B cell (primary cell): ENCODE results near the gene SOX6.

ENCODE experiments used
- EZH2 ChIP-seq: IDR thresholded peaks from 2 replicates; pipeline ENCODE4 v1.6.1; 2012; ENCODE audit warnings: borderline replicate concordance, low read depth, mild to moderate bottlenecking, moderate library complexity, low read length; ENCODE audit not compliant: insufficient read depth, poor library complexity, severe bottlenecking
- TF ChIP-seq, protein P1 (sequence below): fragments of 200-600 bp; IDR thresholded peaks from one replicate; pipeline ENCODE4 v1.8.0; 2022; ENCODE audit warnings: antibody characterized with exemption, mild to moderate bottlenecking

DNA sequence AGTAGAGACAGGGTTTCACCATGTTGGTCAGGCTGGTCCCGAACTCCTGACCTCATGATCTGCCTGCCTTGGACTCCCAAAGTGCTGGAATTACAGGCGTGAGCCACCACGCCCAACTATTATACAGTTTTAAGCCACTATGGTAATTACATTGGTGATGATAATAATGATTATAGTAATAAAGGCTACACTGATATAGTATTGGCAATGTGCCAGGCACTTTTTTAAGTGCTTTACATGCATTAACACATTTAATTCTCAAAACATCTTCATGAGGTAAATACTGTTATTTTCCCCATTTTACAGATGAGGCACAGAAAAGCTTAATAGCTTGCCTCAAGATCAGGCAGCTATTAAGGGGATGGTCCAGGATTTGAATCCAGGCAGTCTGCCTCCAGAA, 222.5 kb downstream of the SOX6 start:
- TF ChIP-seq, protein P1, sequence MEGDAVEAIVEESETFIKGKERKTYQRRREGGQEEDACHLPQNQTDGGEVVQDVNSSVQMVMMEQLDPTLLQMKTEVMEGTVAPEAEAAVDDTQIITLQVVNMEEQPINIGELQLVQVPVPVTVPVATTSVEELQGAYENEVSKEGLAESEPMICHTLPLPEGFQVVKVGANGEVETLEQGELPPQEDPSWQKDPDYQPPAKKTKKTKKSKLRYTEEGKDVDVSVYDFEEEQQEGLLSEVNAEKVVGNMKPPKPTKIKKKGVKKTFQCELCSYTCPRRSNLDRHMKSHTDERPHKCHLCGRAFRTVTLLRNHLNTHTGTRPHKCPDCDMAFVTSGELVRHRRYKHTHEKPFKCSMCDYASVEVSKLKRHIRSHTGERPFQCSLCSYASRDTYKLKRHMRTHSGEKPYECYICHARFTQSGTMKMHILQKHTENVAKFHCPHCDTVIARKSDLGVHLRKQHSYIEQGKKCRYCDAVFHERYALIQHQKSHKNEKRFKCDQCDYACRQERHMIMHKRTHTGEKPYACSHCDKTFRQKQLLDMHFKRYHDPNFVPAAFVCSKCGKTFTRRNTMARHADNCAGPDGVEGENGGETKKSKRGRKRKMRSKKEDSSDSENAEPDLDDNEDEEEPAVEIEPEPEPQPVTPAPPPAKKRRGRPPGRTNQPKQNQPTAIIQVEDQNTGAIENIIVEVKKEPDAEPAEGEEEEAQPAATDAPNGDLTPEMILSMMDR, result no peak
- TF ChIP-seq EZH2, result no peak
